Activated T-cell treated with anti-CD3 and anti-CD28 coated beads, Interleukin-2, amount 50 U/mL, for 48 hours (primary cell): ENCODE data around the gene SLC15A3.

ENCODE experiments used
- DNase-seq, 2 experiments: peaks; one replicate each; pipeline ENCODE4 v3.0.0-alpha.2; 2020

Gene SLC15A3

GRCh38 chr11:60951904-60952741 lies at the start of gene SLC15A3:
SLC15A3 (minus strand) TSS chr11:60952176; CDS start chr11:60951551, 625 bp downstream.
- DNase-seq: peak; percentile 41 to 54

GRCh38 chr11:61000426-61000825 lies 48.5 kb upstream of the SLC15A3 start:
- no peak for DNase-seq

GRCh38 chr11:60996381-60997138 lies 44.6 kb upstream of the SLC15A3 start:
- no peak for DNase-seq

DNA sequence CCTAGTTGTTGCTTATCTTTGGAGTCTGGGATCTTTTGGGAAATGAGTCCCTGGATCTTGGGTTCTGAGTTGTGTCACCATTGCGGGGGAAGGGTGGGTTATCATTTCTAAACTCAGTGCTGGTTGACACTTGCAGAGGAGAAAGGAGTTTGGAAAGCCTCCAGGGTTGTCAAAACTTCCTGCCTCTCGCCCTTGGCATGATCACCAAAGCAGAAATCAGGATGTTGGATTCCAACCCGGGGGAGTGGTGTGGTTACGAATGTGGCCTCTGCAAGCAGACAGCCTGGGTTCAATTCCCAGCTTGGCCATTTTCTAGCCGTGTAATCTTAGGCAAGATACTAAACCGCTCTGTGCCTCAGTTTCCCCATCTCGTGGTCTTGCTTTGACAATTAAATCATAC lies 43.8 kb upstream of the SLC15A3 start:
- no peak for DNase-seq

GRCh38 chr11:60994541-60995080 lies 42.6 kb upstream of the SLC15A3 start:
- peak; percentile 71 to 72 for DNase-seq

- peak; percentile 71 to 74 for DNase-seq
Measured at GRCh38 chr11:60993615-60994014, 41.6 kb upstream of the SLC15A3 start.

DNA sequence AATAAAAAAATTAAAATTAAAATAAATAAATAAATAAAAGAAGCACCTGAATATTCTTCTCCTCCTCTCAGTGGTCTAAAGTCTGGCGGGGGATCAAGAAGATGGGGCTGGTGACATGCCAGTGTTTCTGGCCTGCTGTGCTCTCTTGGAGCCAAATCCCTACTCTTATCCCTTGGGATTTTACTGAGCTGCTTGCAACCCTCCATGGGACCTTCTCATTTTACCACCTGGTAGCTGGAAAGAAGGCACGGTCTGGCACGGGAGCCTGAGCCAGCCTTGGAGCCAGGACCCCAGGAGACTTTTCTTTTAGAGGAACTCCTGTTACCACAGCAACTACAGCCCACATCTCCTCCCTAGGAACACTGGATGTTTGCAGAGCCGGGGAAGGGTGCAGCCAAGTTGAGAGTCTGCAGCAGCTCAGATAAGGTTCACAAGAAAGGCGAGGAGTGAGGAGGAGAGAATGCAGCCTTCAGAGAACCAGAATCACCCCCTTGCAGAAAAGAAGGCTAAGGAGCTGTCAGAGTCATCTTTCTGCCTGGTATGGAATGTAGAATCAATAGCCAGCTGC lies 41.0 kb upstream of the SLC15A3 start:
- peak in 1 of 2 experiments; percentile 31 for DNase-seq

DNA sequence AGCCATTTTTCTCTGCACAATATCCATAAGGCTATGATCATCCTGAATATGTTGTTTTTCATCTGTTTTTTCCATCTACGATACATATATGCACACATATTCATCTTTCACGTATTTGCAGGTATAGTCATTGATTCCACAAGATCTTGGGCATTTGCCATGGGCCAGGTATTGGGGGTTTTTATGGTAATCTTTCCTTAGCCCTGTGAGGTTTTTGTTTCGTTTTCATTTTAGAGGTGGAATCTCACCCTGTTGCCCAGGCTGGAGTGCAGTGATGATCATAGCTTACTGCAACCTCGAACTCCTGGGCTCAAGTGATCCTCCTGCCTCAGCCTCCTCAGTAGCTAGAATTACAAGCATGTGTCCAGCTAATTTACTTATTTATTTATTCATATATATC lies 39.5 kb upstream of the SLC15A3 start:
- peak in 1 of 2 experiments; percentile 40 for DNase-seq

- peak; percentile 51 to 52 for DNase-seq
Measured at GRCh38 chr11:60989093-60989650, 37.2 kb upstream of the SLC15A3 start.

DNA sequence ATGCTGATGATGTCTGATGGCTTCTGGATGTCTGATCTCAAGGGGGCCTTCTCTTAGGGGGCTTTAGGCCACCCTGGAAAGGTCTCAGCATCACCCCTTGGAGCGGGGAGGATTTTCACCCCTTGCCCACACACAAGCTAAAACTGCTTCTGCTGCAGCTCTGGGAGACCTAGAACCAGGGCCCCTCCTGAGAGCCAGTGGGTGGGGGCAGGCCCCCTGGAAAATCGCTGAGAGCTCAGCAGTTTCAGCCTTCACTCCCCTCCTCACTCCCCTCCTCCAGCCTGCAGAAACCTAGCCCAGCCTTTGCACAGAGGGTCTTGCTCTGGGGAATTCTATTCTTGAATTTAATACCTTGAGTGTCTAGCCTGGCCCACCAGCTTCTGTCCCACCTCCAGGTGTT lies 36.7 kb upstream of the SLC15A3 start:
- peak; percentile 38 to 47 for DNase-seq

DNA sequence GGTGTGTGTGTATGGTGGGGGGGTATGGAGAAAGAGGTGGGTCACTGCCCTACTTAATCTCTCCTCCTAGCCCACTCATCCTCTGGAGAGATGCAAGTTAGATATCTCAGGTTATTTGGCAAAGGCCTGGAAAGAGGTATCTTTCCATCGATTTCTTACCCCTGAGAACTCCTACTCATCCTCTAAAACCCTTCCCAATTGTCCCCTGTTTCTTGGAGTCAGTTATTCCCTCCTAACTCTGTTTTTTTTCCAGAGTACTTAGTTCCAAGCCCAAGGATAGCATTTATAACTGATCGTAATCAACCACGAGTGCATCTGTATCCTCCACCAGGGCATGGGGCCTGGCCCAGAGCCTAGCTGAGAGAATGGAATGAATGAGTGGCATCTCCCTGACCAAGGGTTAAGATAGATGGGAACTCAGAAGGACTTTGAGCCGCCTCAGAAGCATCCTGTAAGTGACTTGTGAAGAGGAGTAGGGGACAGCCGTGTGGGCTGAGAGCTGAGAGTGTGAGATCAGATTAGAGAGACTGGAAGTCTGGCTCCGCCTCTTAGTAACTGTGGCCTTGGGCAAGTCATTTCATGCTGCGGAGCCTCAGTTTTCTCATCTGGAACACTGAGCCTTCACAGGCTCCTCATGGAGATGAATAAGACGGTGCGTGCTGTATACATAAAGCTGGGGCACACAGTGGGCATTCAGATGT lies 35.8 kb upstream of the SLC15A3 start:
- DNase-seq: peak; percentile 78 to 81

- peak; percentile 90 to 92 for DNase-seq
Measured at GRCh38 chr11:60985991-60986915, 34.3 kb upstream of the SLC15A3 start.

- DNase-seq: peak; percentile 46 to 49
Measured at GRCh38 chr11:60985501-60985900, 33.5 kb upstream of the SLC15A3 start.

- peak; percentile 29 to 31 for DNase-seq
Measured at GRCh38 chr11:60984636-60985035, 32.7 kb upstream of the SLC15A3 start.

DNA sequence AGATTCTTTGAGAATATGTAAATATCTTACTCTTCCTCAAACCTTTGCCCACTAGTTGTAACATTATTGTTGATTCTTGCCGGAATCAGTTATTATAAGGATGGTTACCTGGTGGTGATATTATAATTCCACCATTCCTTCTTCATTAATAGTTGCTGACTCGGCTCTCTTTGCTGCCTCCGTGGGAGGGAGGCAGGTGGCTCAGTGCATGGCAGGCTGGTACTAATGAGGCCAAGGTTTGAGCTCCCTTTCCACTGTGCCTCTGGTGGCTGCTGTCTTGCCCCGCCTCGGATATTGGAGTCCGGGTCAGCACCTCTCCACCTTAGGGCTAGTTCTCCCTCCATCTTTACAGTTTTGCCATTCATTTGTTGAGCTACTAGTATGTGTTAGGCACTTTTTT lies 32.2 kb upstream of the SLC15A3 start:
- peak; percentile 47 to 53 for DNase-seq

DNA sequence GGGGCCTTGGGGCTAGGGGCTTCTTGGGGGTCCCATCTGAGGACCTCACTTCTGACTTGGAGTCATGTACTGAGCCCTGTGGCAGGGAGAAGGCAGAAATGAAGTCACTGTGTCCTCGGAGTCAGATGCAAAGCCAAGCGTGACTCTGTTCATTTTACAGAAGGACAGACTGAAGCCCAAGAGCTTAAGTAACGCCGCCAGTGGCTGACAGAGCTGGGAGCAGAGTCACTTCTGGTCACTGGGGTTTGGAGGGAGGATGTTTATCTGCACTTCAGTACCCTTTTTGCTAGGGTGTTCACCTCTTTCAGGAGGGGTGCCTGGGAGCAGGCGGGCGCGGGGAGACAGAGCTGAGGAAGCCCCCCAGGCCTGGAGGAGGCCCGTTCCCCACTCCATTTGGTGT lies 30.2 kb upstream of the SLC15A3 start:
- peak; percentile 60 to 68 for DNase-seq

- peak; percentile 55 to 58 for DNase-seq
Measured at GRCh38 chr11:60981515-60981914, 29.5 kb upstream of the SLC15A3 start.

GRCh38 chr11:60978546-60979380 lies 26.8 kb upstream of the SLC15A3 start:
- DNase-seq: peak; percentile 86 to 87

DNA sequence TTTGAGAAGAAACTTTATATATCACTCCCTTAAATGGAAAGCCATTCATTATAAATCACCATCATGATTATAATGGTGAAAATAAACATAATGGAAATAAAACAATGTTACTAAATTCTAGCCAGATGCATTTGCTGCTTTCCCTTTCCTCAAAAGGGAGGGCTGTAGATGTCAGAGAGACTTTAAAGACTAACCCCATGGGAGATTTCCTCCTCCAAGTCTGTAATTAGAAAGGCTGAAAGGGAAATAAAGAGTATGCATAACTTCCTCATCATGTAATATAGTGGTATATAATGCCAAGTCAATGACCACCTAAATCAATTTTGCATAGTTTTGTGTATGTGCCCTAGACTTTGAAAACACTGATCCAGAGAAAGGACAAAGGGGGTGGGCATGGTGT lies 25.9 kb upstream of the SLC15A3 start:
- DNase-seq: no peak

GRCh38 chr11:60977224-60977623 lies 25.2 kb upstream of the SLC15A3 start:
- peak in 1 of 2 experiments; percentile 36 for DNase-seq
